ENCODE data around the gene PHF13. TPM values are rescaled to one million over a fixed set of nuclear protein-coding genes. Genes with fewer than 3 reads are reported as not detected.

PHF13 gene
- total and polyA plus RNA-seq, 9 of the 15 experiments (the other 6 are each of a cell fraction or from before 2014, with no cell fraction given) = 1.8 to 36.1 (median 11.7) TPM

- TF ChIP-seq AFF1 (IDR thresholded peaks at IDR 0.05; ENCODE audit: low read depth in 1 of 2, partially characterized antibody in 2 of 2) = no peak
- no peak for TF ChIP-seq SOX6 (IDR thresholded peaks at IDR 0.05)
- TF ChIP-seq ZNF253 (CRISPR knock-in tag; conservative IDR thresholded peaks at IDR 0.05) = no peak
- no peak for TF ChIP-seq KLF1 (tag; IDR thresholded peaks at IDR 0.05)
- peak; percentile 91 for TF ChIP-seq ELF2 (CRISPR knock-in tag; IDR thresholded peaks at IDR 0.05)
- TF ChIP-seq MED1 (CRISPR knock-in tag; IDR thresholded peaks at IDR 0.05; ENCODE audit: borderline replicate concordance) = no peak; the same call in 1 of the 2 replicates
- TF ChIP-seq JUNB (CRISPR knock-in tag; conservative IDR thresholded peaks at IDR 0.05) = no peak
- no peak for TF ChIP-seq LEF1 (IDR thresholded peaks at IDR 0.05)
- no peak for TF ChIP-seq MAFK (IDR thresholded peaks at IDR 0.05; ENCODE audit: low read length)
- no peak for TF ChIP-seq RUNX1 (IDR thresholded peaks at IDR 0.05; ENCODE audit: low read depth)
- peak; percentile 54; the same call in 1 of the 2 replicates for TF ChIP-seq ZNF511 (CRISPR knock-in tag; IDR thresholded peaks at IDR 0.05)
- TF ChIP-seq SIRT6 (IDR thresholded peaks at IDR 0.05; ENCODE audit: low read depth, low read length) = no peak
- TF ChIP-seq MCM3 (IDR thresholded peaks at IDR 0.05) = no peak
- TF ChIP-seq PRMT5 (CRISPR knock-in tag; IDR thresholded peaks at IDR 0.05) = no peak
- no peak for TF ChIP-seq KDM4B (IDR thresholded peaks at IDR 0.05; ENCODE audit: borderline replicate concordance in 2 of 2, low read depth in 1 of 2)
- no peak for TF ChIP-seq SREBF2 (CRISPR knock-in tag; IDR thresholded peaks at IDR 0.05)
- peak; percentile 31 for TF ChIP-seq KAT2B (IDR thresholded peaks at IDR 0.05; ENCODE audit: low read depth, low read length)
- TF ChIP-seq ZNF740 (CRISPR knock-in tag; IDR thresholded peaks at IDR 0.05) = no peak
- TF ChIP-seq ZNF740 (tag; IDR thresholded peaks at IDR 0.05) = peak in 1 of 2 experiments; percentile 53; a peak in 1 of 4 replicates
- no peak for TF ChIP-seq CEBPZ (IDR thresholded peaks at IDR 0.05; ENCODE audit: borderline replicate concordance, low read depth, low read length)
Measured at GRCh38 chr1:6603915-6604558, 9.5 kb upstream of the PHF13 start (continued).

Data from K562 (cell line).